Cerebellar cortex (tissue), 1 donor: Measurements from ENCODE around the gene POC1B.

Experiments
- DNase-seq: peaks from one replicate; pipeline ENCODE4 v3.0.0-alpha.2; 2015; ENCODE audit warnings: low spot score

The POC1B gene

GRCh38 chr12:89539426-89540223, 13.8 kb upstream of the POC1B start:
- no peak for DNase-seq

DNA sequence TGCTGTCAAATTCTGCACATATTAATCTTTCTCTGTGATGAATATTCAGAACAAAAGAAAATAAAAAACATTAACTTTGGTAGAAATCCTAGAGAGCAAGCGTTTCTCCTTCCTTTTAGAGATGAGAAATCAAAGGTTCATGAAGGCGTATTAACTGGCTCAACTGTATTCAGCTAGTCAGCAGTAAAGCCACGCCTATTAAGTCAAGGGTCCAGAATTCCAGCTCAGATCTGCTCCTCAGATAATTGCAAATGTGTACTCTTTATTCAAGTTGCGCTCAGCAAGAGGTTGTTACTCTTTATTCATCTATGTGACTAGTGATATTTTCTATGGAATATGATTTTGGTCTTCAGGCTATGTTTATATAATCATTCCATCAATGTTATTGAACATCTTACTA, 13.1 kb upstream of the POC1B start:
- no peak for DNase-seq

GRCh38 chr12:89537389-89537788, 11.5 kb upstream of the POC1B start:
- no peak for DNase-seq

GRCh38 chr12:89529738-89530137, 3.9 kb upstream of the POC1B start:
- DNase-seq, result peak; percentile 75

DNA sequence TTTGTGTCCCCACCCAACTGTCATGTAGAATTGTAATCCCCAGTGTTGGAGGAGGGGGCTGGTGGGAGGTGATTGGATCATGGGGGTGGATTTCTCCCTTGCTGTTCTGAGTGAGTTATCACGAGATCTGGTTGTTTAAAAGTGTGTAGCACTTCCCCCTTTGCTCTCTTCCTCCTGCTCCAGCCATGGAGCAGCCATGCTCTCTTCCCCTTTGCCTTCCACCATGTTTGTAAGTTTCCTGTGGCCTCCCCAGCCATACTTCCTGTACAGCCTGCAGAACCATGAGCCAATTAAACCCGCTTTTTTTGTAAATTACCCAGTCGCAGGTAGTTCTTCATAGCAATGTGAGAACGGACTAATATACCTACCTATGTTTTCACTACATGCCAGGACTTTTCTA, 2.6 kb upstream of the POC1B start:
- no peak for DNase-seq

- DNase-seq, result peak; percentile 36
Measured at GRCh38 chr12:89525305-89525823, 483 bp downstream of the POC1B start.

DNA sequence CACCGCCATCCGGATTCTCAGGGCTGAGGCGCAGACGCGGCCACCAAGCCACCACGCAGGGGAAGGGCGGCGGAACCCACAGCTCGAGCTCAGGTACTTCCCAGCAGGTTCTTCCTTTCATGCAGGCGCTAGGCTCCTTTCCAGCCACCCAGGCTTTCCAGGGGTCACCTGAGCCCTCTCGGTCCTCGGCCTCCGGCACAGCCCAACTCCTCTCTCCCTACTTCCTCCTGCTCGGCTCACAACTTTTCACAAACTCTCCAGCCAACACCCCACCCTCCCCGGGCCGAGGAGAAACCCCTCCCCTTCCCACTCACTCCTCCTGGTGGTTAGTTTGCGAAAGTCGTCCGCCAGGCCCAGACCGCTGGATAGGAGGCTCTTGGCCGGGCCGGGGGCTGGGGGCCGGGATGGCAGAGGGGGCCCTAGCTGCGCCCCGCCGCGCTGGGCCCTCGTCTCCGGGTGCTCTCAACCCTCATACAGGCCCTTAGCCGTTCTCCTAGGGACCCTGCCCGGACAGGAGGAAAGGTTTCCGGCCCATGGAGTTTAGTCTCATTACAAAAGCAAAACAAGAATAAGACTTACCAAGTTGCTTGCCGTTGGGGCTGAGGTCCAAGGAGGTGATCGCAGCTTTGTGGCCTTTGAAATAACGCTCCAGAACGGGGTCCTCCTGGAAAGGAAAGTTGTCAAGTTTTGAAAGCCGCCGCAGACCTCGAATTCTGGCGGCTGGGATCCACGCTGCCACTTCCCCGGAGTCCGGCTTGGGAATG, 1.1 kb downstream of the POC1B start, which contains the start of gene GALNT4:
Gene GALNT4 (minus strand): TSS at position 256 of the 764 bp plus-strand sequence. CDS start 247 bp downstream, at position 9.
- DNase-seq, result peak; percentile 79

GRCh38 chr12:89523843-89524540, 1.9 kb downstream of the POC1B start:
- no peak for DNase-seq

GRCh38 chr12:89523393-89523792, 2.5 kb downstream of the POC1B start:
- no peak for DNase-seq

DNA sequence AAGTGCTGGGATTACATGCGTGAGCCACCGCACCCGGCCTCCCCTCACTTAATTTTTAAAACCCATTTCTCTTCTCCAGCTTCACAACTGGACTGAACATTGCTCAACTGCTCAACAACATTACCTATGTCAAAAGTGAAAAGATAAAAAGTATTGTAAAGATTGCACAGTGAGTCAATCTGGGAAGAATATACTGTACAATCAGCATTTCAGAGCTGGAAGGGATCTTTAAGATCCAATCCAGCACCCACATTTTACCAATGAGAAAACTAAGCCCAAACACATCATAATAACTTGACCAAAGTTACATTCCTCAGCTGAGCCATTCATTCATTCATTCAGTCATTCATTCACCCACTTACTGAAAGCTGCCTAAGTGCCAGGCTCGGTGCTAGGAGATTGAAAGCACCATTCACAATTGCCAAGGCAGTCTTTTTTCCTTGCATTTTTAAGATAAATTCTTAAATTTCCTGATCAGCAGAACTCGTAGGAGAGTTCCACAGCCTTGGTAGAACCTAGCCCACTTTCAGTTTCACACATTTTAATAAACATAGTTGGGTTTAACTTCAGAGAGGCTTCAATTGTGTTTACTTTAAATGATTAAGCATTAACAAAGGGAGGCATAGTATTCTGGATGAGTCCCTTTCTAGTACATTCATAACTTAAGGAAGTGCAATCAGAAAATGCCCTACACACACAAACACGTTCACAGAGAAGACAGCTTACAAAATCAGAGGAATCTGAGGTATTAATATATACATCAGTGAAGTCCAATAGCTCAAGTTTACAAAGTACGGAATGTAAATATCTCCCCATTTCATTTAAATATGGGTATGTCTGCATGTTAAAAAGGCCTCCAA, 4.3 kb downstream of the POC1B start:
- DNase-seq, result no peak

DNA sequence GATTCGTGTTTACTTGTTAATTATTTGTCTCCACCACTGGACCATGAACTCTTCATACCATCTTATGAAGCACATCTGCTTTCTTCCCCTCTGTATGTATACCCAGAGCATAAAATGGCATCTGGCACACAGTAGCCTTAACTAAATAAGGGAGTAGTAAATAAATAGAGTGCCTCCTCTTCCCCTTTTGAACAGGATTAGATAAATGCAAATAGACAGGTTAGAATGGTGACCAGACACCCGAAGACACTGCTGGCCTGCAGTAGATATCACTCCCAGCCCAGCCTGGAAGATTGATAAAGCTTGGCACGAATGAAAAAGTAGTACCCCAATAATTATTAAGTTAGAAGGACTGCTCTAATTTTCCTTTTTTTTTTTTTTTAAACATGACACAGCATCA, 8.1 kb downstream of the POC1B start:
- no peak for DNase-seq

- DNase-seq, result no peak
Measured at GRCh38 chr12:89516633-89517032, 9.2 kb downstream of the POC1B start.

DNA sequence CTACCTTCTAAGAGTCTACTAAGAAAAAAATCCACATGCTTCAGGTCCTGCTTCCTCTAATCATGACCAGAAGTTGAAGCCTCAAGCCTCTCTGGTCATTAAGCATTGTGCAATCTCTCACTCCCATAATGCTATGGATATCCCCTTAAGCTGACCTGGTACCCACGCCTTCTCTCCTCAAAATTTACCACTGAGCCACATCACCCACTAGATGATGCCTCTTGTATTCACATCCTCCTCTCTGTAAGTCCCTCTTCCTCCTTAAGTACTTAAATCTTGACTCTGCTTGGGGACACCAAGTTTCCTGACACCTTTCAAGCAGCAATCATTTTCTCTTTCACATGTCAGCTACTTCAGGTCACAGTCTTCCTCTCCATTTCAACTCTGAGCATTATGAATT, 11.1 kb downstream of the POC1B start:
- no peak for DNase-seq

DNA sequence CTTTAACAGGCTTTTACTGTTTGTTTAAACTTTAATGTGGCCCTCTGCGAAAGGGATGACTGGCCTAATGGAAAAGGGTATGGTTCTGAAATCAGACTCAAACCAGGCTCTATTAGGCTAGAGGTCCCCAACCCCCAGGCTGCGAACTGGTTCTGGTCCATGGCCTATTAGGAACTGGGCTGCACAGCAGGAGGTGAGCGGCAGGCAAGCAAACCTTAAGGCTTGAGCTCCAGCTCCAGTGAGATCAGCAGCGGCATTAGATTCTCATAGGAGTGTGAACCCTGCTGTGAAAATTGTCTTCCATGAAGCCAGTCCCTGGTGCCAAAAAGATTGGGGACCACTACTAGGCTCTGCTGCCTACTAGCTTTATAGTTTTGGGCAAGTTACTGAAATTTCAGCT, 12.3 kb downstream of the POC1B start:
- no peak for DNase-seq

DNA sequence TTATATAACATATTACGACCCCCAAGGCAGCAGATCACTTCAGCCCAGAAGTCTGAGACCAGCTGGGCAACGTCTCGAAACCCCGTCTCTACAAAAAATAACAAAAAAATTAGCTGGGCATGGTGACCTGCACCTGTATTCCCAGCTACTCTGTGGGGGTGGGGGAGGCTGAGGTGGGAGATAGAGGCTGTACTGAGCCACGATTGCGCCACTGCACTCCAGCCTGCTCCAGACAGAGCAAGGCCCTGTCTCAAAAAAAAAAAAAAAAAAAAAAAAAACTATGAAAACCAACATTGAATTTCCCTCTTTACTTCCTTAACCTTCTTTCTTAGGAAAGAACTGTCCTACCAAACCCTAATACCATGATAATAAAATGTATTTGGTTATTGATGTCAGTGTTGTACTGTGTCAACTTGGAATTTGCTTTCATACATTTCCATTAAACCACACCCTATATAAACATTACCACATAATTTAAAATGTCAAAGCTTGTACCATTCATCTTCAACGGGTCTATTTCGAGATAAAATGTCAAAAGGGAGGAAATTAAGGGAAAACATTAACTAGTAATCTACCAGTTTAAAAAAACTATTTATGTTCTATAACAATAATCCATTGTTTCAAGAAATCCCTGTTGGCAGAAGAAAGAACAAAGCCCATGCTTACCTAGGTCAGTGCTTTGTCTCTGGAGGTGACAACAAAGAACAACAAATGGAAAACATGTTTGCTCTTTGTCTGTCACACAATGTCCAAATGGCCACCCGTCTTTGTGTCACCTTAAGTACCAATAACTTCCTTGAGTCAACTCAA, 18.6 kb downstream of the POC1B start:
- no peak for DNase-seq

DNA sequence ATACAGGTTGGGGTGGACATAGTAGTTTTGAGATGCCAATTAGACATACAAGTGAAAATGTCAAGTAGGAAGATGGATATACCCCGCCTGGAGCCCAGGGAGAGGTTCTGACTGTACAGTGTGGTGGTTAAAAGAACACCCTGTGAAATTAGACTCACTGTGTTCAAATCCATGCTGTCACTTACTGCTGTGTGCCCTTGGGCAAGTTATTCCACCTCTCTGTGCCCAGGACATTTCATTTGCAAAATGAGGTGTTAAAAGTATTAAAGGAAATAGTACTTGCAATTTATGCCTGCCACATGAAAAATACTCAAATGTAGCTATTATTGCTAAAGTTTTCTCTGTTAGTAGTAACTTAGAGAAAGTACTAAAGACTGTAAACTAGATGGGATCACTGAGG, 19.8 kb downstream of the POC1B start:
- DNase-seq, result no peak

DNA sequence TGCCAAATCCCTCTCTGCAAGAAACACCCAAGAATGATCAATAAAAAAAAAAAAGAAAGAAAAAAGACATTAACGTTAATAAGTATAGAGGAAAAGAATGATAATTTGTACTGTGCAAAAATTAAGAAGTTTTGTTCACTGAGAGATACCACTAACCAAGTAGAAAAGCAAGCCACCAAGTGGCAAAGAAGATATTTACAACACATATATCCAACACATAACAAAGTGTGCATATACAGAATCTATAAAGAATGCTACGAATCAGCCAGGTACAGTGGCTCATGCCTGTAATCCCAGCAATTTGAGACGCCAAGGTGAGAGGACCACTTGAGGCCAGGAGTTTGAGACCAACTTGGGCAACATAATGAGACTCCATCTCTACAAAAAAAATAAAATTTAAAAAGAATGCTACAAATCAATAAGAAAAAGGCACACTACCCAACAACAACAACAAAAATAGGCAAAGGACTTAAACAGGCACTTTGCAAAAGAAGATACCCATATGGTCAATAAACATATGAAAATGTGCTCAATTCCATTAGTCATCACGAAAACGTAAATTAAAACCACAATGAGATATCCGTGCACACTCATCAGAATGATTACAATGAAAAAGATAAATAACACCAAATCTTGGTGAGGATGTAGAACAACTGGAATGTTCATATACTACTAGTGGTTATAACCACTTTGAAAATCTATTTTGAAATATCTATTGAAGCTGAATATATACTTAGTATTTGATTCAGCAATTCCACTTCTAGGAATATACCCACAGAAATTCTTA, 21.1 kb downstream of the POC1B start:
- DNase-seq, result no peak

DNA sequence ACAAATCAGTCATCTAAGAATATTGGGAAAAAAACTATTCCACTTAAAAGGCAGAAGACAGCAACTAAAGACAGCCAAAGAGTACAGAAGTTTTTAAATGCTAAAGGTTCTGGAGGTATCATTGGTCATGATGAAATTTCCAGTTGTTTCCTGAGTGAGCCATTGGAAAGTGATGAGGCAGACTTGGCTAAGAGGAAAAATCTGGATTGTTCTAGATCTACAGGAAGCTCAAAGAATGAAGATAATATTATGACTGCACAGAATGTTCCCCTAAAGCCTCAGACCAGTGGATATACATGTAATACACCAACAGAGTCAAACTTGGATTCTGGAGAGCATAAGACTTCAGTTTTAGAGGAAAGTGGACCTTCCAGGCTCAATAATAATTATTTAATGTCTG, 24.1 kb downstream of the POC1B start:
- no peak for DNase-seq

DNA sequence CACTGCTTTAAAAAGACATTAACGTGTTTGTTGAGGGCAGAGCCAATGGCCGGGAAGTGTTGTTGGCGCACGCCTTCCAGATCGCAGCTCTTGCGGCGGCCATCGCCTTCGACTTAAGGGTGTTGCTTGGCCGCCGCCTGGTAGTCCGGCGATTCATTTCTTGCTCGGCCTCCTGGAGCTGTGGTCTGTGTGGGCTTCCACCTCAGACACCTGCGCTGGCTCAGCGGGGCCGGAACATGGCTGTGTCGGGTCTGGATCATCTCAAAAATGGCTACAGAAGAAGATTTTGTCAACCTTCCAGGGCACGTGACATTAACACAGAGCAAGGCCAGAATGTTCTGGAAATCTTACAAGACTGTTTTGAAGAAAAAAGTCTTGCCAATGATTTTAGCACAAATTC, 26.0 kb downstream of the POC1B start:
- no peak for DNase-seq

DNA sequence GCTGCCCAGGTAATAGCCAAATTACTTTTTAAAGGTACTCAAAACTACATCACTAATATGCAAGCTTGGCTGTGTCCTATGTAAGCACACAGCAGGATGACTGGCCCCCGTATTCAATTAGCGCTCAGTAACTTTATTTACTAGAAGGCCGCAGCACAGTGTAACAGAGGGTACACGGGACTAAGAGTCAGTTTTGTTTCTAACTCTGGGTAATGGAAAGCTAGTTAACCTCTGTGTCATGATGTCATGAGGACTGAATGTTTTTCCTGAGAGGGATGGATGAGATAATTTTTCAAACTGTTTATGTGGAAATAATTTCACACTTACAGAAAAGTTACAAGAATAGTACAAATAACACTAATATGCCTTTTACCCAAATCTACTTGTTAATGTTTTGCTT, 28.4 kb downstream of the POC1B start:
- no peak for DNase-seq
